Upper lobe of left lung (tissue), 6 donors: ENCODE data around the gene RPAP2. TPM values are rescaled to one million over a fixed set of nuclear protein-coding genes. Genes with fewer than 3 reads are reported as not detected.
A peak's percentile ranks its signal among the peaks of the same experiment; 100 is the strongest.

Source experiments
- ATAC-seq, 2 donors: fragments of 200-7000 bp; cut with Tn5 transposase; one replicate each; pipeline ENCODE4 v1.9.1; 2022; ENCODE audit warnings: mild to moderate bottlenecking in 2 of 2, moderate library complexity in 2 of 2; ENCODE audit not compliant: low FRiP score in 2 of 2
- DNase-seq, 2 donors: peaks; one replicate each; pipeline ENCODE4 v3.0.0-alpha.2; 2019 to 2020
- H3K27ac ChIP-seq, 4 donors: fragments of 200-600 bp; sonication (generic); one replicate each; pipeline ENCODE4 v1.5.1; 2016 to 2019
- H3K27me3 ChIP-seq, 4 donors: fragments of 200-600 bp; sonication (generic); one replicate each; pipeline ENCODE4 v1.5.1; 2017 to 2019
- H3K36me3 ChIP-seq, 4 donors: fragments of 200-600 bp; sonication (generic); one replicate each; pipeline ENCODE4 v1.5.1; 2016 to 2019
- H3K4me1 ChIP-seq, 4 donors: fragments of 200-600 bp; sonication (generic); one replicate each; pipeline ENCODE4 v1.5.1; 2018 to 2019
- H3K4me3 ChIP-seq, 4 donors: fragments of 200-600 bp; sonication (generic); one replicate each; pipeline ENCODE4 v1.5.1; 2017 to 2019; ENCODE audit warnings: mild to moderate bottlenecking in 2 of 4, moderate library complexity in 1 of 4
- H3K9me3 ChIP-seq, 4 donors: fragments of 200-600 bp; sonication (generic); one replicate each; pipeline ENCODE4 v1.5.1; 2018 to 2019
- CTCF ChIP-seq, 6 experiments: fragments of 450-650 bp in 4 of 6; fragments of 200-600 bp in 2 of 6; sonication (generic) in 2 of 6; IDR thresholded peaks; one replicate each; pipeline ENCODE4 v1.5.1; 2016 to 2019; ENCODE audit warnings: antibody characterized with exemption in 6 of 6
- EP300 ChIP-seq, 4 donors: sonication (generic); formaldehyde crosslinking; IDR thresholded peaks; one replicate each; pipeline ENCODE4 v1.5.1; 2017; ENCODE audit warnings: antibody characterized with exemption in 4 of 4, control low read depth in 2 of 4
- POLR2A ChIP-seq, 4 donors: fragments of 450-650 bp; IDR thresholded peaks; one replicate each; pipeline ENCODE4 v1.5.1; 2016 to 2017; ENCODE audit warnings: antibody characterized with exemption in 4 of 4, mild to moderate bottlenecking in 2 of 4
- POLR2AphosphoS5 ChIP-seq, 2 donors: sonication (generic); formaldehyde crosslinking; IDR thresholded peaks; one replicate each; pipeline ENCODE4 v1.5.1; 2017; ENCODE audit warnings: antibody characterized with exemption in 2 of 2
- WGBS, 2 donors: methylation state at CpG; one replicate each; pipeline ENCODE4 v1.1.5; 2017 to 2018; 5-methylcytosine and 5-hydroxymethylcytosine counted together
- total RNA-seq, 6 donors: library from RNA; depleted of rRNA in 4 of 6; stranded (reverse); fragments of >200 nt in 4 of 6; gene quantifications; one replicate each; pipeline versions ENCODE4 v1.1.0 to v1.2.1, GENCODE V29; 2016 to 2021
- donor health status: DM: no; HTN: no; CAD: no; lungs with moderate emphysema.
- donor health status: DM: no; HTN: yes; CAD: no; lungs with severe emphysema.

The RPAP2 gene
- total RNA-seq, 6 donors from 2014 or later: 3.6 to 15.8 (median 5.6) TPM

- no peaks in the 10 kb centered on the region for H3K27me3 ChIP-seq
- ATAC-seq (no peak), DNase-seq (no peak)
- no peak overlapping the region for H3K27ac ChIP-seq
- H3K36me3 ChIP-seq: peaks cover 0 to 14% (median 0%) of the 10 kb centered on the region in 4 donors
- H3K4me3 ChIP-seq: no peak overlapping the region
- H3K9me3 ChIP-seq: no peaks in the 10 kb centered on the region
- WGBS, 2 donors: 85 to 89% methylated on average over 1 of the region's 1 CpG
- H3K4me1 ChIP-seq: peaks cover 0 to 6% (median 2%) of the 10 kb centered on the region in 4 donors
- TF ChIP-seq CTCF (IDR thresholded peaks at IDR 0.05): no peak
- no peak for TF ChIP-seq POLR2A (IDR thresholded peaks at IDR 0.05)
- no peak for TF ChIP-seq EP300 (IDR thresholded peaks at IDR 0.05)
- no peak for TF ChIP-seq POLR2AphosphoS5 (IDR thresholded peaks at IDR 0.05)
Measured at GRCh38 chr1:92314024-92314423, 15.2 kb downstream of the RPAP2 start.

- TF ChIP-seq POLR2AphosphoS5 (IDR thresholded peaks at IDR 0.05): no peak
- no peak for TF ChIP-seq CTCF (IDR thresholded peaks at IDR 0.05)
- no peak for TF ChIP-seq EP300 (IDR thresholded peaks at IDR 0.05)
- TF ChIP-seq POLR2A (IDR thresholded peaks at IDR 0.05): no peak
- Histone ChIP-seq H3K27me3 (no peaks in the 10 kb centered on the region), H3K36me3 (peaks cover 0 to 19% (median 0%) of the 10 kb centered on the region in 4 donors), H3K4me3 (no peak overlapping the region), H3K4me1 (peaks cover 0 to 6% (median 2%) of the 10 kb centered on the region in 4 donors), H3K27ac (no peak overlapping the region), H3K9me3 (no peaks in the 10 kb centered on the region)
- WGBS, 2 donors: 83 to 84% methylated on average over 6 of the region's 6 CpGs
- no peak for DNase-seq
- no peak for ATAC-seq
Measured at GRCh38 chr1:92315766-92316599, 17.1 kb downstream of the RPAP2 start.

- ATAC-seq (no peak), DNase-seq (no peak)
- peaks cover 0 to 6% (median 2%) of the 10 kb centered on the region in 4 donors for H3K4me1 ChIP-seq
- peak overlapping the region in 1 of 4 donors; percentile 14 for H3K27ac ChIP-seq
- peaks cover 0 to 23% (median 0%) of the 10 kb centered on the region in 4 donors for H3K36me3 ChIP-seq
- H3K4me3 ChIP-seq: no peak overlapping the region
- no peaks in the 10 kb centered on the region for H3K9me3 ChIP-seq
- 58 to 61% methylated on average over 3 of the region's 3 CpGs for WGBS, 2 donors
- no peaks in the 10 kb centered on the region for H3K27me3 ChIP-seq
- TF ChIP-seq POLR2AphosphoS5 (IDR thresholded peaks at IDR 0.05): no peak
- no peak for TF ChIP-seq POLR2A (IDR thresholded peaks at IDR 0.05)
- TF ChIP-seq EP300 (IDR thresholded peaks at IDR 0.05): no peak
- TF ChIP-seq CTCF (IDR thresholded peaks at IDR 0.05): no peak
Measured at GRCh38 chr1:92317836-92318493, 19.1 kb downstream of the RPAP2 start.

- DNase-seq (no peak), ATAC-seq (no peak)
- Histone ChIP-seq H3K4me1 (no peaks in the 10 kb centered on the region), H3K36me3 (peaks cover 0 to 56% (median 17%) of the 10 kb centered on the region in 4 donors), H3K27ac (no peak overlapping the region), H3K9me3 (peaks cover 0 to 24% (median 10%) of the 10 kb centered on the region in 4 donors), H3K4me3 (no peak overlapping the region), H3K27me3 (no peaks in the 10 kb centered on the region)
- TF ChIP-seq POLR2AphosphoS5 (IDR thresholded peaks at IDR 0.05): no peak
- 86 to 92% methylated on average over 7 of the region's 7 CpGs for WGBS, 2 donors
Measured at GRCh38 chr1:92323473-92324453, 24.9 kb downstream of the RPAP2 start.
